Sigmoid colon (tissue), 3 donors: ENCODE results near the gene C2CD5.

ENCODE experiments used
- POLR2A ChIP-seq, 2 donors: fragments of 450-650 bp; IDR thresholded peaks; one replicate each; pipeline ENCODE4 v1.6.1; 2016; ENCODE audit warnings: antibody characterized with exemption in 2 of 2, mild to moderate bottlenecking in 2 of 2, moderate library complexity in 2 of 2
- TF ChIP-seq, protein P1 (sequence below), 4 experiments: fragments of 450-650 bp in 3 of 4; fragments of 200-600 bp in 1 of 4; IDR thresholded peaks; one replicate each; pipeline ENCODE4 v1.5.1; 2016 to 2019; ENCODE audit warnings: antibody characterized with exemption in 4 of 4, mild to moderate bottlenecking in 3 of 4, moderate library complexity in 2 of 4

- no peak for TF ChIP-seq POLR2A (IDR thresholded peaks at IDR 0.05)
- TF ChIP-seq, protein P1, sequence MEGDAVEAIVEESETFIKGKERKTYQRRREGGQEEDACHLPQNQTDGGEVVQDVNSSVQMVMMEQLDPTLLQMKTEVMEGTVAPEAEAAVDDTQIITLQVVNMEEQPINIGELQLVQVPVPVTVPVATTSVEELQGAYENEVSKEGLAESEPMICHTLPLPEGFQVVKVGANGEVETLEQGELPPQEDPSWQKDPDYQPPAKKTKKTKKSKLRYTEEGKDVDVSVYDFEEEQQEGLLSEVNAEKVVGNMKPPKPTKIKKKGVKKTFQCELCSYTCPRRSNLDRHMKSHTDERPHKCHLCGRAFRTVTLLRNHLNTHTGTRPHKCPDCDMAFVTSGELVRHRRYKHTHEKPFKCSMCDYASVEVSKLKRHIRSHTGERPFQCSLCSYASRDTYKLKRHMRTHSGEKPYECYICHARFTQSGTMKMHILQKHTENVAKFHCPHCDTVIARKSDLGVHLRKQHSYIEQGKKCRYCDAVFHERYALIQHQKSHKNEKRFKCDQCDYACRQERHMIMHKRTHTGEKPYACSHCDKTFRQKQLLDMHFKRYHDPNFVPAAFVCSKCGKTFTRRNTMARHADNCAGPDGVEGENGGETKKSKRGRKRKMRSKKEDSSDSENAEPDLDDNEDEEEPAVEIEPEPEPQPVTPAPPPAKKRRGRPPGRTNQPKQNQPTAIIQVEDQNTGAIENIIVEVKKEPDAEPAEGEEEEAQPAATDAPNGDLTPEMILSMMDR (IDR thresholded peaks at IDR 0.05), result no peak
These were observed 7.9 kb downstream of the C2CD5 start for GRCh38 chr12:22536346-22536945.
